Germinal center (tissue), 1 donor: Measurements from ENCODE around the gene PFDN2.
A peak's percentile ranks its signal among the peaks of the same experiment; 100 is the strongest.

ENCODE experiments used
- DNase-seq: peaks from one replicate; pipeline ENCODE4 v3.0.0; 2012; ENCODE audit warnings: mixed read lengths, low spot score

PFDN2 gene, protein sequence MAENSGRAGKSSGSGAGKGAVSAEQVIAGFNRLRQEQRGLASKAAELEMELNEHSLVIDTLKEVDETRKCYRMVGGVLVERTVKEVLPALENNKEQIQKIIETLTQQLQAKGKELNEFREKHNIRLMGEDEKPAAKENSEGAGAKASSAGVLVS

DNA sequence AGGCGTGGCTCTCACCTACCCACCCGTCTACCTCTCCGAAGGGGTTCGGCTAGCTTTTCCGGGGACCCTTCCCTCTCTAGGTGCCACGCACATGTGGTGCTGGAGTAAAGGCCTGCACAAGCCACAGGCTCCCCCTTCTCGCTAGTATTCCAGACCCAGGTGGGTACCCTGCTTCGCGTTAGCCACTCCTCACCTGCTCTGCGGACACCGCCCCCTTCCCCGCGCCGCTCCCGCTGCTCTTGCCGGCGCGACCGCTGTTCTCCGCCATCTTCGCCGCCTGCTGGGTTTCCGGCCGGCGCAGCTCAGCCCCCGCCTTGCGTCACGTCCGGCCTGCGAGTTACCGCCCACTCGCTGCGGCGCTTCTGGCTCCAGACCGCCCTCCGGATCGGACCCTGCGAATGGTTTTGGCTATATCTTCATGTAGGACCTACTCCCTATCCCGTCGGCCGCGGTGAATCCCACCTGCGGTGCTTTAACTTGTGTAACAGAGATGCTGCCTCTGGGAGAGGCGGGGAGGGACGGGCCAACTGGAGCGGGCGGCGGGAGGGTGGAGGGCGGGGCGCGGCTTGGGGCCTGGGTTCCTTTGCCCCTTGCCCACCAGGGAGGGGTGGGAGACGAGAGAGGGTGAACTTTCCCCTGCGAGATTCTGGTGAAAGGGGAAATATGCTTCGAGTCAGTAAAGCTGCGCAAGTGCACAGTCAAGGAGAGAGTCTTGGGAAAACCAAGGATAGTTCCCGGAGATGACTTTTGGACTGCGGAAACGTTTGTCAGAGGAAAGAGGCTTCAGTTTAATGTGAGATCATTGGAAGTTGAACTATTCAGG, at the start of gene PFDN2, which contains the start of gene NIT1:
PFDN2 (minus strand) TSS at position 279 of the 823 bp plus-strand sequence; CDS start at position 268, 11 bp downstream.
NIT1 (plus strand) TSS at position 347 of the 823 bp plus-strand sequence; CDS start at position 419, 72 bp downstream.
- peak; percentile 92 for DNase-seq

DNA sequence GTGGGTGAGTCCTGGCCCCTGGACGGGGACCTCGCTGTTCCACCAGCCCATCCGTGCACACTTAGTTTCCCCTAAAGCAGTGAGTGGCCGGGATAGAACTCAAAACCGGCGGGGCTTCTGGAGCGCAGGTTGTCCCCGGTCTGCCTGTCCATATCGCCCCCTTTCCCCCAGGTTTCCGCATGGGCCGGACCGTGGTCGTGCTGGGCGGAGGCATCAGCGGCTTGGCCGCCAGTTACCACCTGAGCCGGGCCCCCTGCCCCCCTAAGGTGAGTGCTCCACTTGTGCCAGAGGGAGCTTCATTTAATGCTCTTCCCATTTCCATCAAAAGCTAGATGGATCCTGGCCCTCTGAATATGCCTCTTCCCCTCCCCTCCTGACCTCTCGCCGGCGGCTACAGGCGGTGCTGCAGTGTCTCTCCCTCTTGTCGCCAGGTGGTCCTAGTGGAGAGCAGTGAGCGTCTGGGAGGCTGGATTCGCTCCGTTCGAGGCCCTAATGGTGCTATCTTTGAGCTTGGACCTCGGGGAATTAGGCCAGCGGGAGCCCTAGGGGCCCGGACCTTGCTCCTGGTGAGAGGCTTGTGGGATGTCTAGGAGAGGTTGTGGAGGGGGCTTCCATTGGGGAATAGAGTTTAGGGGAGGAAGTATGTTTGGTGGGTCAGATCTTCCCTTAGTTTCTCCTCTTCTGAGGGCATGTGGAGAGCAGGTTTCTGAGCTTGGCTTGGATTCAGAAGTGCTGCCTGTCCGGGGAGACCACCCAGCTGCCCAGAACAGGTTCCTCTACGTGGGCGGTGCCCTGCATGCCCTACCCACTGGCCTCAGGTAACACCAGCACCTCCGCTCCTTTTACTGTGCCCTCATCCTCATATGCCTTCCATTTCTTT, 49.1 kb upstream of the PFDN2 start:
- DNase-seq, result no peak

DNA sequence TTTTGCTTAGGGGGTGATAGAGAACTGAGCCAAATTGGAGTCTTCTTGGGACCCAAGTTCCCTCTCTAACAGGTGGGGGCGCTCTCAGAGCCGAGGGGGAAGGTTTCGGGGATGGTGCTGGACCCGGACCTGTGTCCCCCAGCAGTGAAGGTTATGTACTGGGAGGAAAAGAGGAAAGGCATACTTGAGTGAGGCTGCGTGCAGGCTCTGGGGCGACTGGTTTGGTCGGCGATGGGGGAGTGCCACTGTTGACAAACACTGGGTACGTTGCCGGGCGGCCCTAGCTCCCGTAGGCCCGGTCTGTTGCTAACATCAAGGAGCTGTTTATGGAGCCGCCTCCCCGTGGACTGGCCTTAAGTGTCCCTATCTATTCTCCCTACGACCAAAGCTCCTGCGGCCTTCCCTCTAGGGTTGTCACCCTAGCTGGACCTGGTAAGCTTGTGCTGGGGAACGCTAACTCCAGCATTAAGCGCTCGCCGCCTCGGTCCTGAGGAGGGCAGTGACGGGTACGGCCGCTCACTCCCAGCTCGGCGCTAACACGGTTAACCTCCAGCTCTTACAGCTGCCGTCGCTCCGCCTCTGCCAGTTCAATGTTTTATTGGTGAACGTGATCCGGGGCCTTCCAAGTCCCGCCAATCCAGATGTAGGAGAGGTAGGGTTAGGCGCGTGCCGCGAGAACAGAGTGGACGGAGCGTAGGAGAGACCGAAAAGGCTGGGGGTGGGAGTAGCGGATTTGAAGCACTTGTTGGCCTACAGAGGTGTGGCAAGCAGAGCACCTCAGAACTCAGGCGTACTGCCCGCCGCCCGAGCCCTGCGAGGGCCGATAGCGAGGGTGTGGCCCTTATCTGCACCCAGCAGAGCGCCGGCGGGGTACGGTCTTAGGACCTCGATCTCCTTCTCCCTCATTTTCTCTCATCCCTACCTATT, 48.2 kb upstream of the PFDN2 start, which contains the start of gene PPOX:
PPOX (plus strand) TSS at position 685 of the 927 bp plus-strand sequence. CDS start 422 bp downstream, outside the sequence.
- DNase-seq, result peak; percentile 92

DNA sequence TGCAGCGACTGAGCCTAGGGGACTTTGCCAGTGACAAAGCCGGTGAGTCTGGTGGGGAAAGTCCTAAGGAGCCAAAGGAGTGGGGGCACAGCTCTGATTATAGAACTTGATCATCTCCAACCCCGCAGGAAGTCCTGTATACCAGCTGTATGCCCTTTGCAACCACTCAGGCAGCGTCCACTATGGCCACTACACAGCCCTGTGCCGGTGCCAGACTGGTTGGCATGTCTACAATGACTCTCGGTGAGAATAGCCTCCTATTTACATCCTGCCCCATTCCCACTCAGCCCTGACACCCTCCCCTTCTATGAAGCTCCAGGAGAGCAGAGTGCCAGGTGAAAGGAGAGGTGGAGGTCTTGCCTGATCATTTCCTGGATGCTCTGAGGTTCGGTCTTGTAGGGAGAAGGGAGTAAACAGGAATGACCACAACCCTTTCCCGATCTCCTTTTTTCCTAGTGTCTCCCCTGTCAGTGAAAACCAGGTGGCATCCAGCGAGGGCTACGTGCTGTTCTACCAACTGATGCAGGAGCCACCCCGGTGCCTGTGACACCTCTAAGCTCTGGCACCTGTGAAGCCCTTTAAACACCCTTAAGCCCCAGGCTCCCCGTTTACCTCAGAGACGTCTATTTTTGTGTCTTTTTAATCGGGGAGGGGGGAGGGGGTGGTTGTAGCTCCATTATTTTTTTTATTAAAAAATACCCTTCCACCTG, 47.2 kb upstream of the PFDN2 start:
- DNase-seq, result no peak

GRCh38 chr1:161163793-161164192, 46.0 kb upstream of the PFDN2 start:
- no peak for DNase-seq

GRCh38 chr1:161162806-161163205, 45.0 kb upstream of the PFDN2 start:
- no peak for DNase-seq

DNA sequence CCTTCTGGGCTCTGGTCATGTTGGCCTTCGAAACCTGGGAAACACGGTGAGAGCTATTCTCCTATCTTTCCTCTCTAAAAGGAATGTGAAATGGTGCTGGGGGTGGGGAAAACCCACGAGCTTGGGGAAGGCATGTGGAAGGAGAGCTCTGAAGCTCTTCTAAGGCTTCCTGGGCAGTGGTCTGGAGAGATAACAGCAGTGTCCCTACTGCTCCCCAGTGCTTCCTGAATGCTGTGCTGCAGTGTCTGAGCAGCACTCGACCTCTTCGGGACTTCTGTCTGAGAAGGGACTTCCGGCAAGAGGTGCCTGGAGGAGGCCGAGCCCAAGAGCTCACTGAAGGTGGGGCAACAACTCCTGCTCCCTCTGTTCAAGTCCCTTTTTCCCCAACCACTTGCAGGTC, 44.2 kb upstream of the PFDN2 start:
- no peak for DNase-seq

DNA sequence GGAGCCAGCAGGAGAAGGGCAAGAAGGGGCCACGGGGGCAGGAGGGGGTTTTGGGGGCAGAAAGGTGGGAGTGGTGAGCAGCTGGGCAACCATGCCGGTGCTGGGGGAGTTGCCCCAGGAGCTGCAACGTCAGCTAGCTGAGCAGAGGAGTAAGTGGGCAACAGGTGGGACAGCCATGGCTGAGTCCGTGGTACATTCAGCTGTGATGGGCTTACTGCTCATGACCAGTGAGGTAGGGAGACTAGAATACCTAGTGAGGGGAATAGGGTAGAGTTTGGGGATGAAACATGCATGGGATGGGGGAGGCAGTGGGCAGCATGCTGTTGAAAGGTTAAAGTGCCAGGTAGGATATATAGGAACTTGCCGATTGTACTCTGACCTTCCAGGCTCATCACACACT, 43.8 kb upstream of the PFDN2 start:
- DNase-seq, result no peak

GRCh38 chr1:161160671-161161145, 42.9 kb upstream of the PFDN2 start:
- DNase-seq, result no peak

- no peak for DNase-seq
Measured at GRCh38 chr1:161159913-161160243, 42.0 kb upstream of the PFDN2 start.

- peak; percentile 96 for DNase-seq
Measured at GRCh38 chr1:161159087-161159912, 41.5 kb upstream of the PFDN2 start, which contains the start of gene USP21. Gene USP21, plus strand, starts transcription at chr1:161159500. Its CDS starts 1,141 bp downstream, at chr1:161160641.

GRCh38 chr1:161158316-161159010, 40.6 kb upstream of the PFDN2 start:
- no peak for DNase-seq

DNA sequence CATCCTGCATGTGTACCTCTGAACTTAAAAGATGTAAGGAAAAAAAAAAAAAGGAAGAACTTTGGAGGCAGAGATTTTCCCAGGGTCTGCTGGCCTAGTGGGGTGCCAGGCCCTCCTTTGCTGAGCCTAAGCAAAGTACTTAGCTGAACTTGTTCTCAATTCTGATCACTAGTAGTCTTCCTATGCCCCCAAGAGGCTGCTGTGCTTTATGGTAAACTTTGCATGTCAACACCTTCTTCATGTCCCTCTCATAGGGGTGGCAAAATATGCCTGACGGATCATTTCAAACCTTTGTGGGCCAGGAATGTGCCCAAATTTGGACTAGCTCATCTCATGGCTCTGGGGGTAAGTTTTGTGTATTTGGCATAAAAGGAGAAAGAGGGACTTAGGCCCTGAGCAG, 40.0 kb upstream of the PFDN2 start:
- DNase-seq, result no peak

DNA sequence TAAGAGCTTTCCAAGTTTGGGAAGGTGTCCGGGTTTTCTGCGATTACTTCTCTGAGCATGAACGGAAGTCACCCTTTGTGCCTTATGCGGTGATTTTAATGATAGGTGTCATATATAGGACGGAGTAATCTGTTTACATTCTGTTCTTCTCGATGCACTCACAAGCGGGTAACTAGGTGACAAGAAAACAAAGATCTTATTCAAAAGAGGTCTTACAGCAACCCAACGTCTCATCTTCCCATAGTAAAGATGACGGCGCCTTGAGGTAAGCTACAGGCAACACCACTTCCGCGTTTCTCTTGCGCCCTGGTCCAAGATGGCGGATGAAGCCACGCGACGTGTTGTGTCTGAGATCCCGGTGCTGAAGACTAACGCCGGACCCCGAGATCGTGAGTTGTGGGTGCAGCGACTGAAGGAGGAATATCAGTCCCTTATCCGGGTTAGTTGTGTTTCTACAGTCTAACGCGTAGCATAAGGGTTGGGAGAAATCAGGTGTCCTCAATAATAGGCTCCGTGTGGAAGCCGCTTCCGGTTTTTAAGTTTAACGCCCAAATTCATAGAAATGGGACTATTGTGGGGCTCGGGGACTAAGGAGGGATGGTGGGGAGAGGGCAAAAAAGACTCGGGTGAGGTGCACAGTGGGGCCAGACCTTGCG, 36.0 kb upstream of the PFDN2 start, which contains the start of gene UFC1:
UFC1 (plus strand) TSS at position 297 of the 656 bp plus-strand sequence; CDS start at position 317, 20 bp downstream.
- peak; percentile 87 for DNase-seq

GRCh38 chr1:161153176-161153575, 35.3 kb upstream of the PFDN2 start:
- DNase-seq, result no peak

- no peak for DNase-seq
Measured at GRCh38 chr1:161145832-161146231, 28.0 kb upstream of the PFDN2 start.

- DNase-seq, result no peak
Measured at GRCh38 chr1:161140755-161141400, 23.0 kb upstream of the PFDN2 start.

GRCh38 chr1:161139766-161140165, 21.9 kb upstream of the PFDN2 start:
- DNase-seq, result no peak
